Kidney (tissue), 14 donors: ENCODE data around the gene INHBB. TPM values are rescaled to one million over a fixed set of nuclear protein-coding genes. Genes with fewer than 3 reads are reported as not detected.

Experiments used
- DNase-seq, 5 donors: peaks; one replicate each; pipeline ENCODE4 v3.0.0-alpha.2; 2013 to 2020
- FAIRE-seq: peaks from 2 replicates; lab custom pipeline; 2012; peaks lifted over from hg19 to GRCh38; lab: Jason Lieb, UNC
- H3K27ac ChIP-seq, 2 donors: one replicate each; pipeline ENCODE4 v1.7.0; 2013; ENCODE audit warnings: low read depth in 2 of 2, low read length in 2 of 2, inconsistent platforms in 1 of 2
- H3K27me3 ChIP-seq: one replicate; pipeline ENCODE4 v1.7.1; 2013; ENCODE audit warnings: low read length, inconsistent platforms; ENCODE audit not compliant: control insufficient read depth, insufficient read depth
- H3K36me3 ChIP-seq, 3 donors: one replicate each; pipeline versions ENCODE4 v1.7.0 to v1.7.1; 2013; ENCODE audit warnings: low read length in 3 of 3, control low read depth in 1 of 3, inconsistent platforms in 1 of 3; ENCODE audit not compliant: insufficient read depth in 3 of 3, control insufficient read depth in 2 of 3
- H3K4me1 ChIP-seq, 3 donors: one replicate each; pipeline versions ENCODE4 v1.7.0 to v1.7.1; 2013; ENCODE audit warnings: low read length in 3 of 3, inconsistent platforms in 1 of 3, low read depth in 1 of 3; ENCODE audit not compliant: control insufficient read depth in 2 of 3, insufficient read depth in 2 of 3
- H3K4me3 ChIP-seq, 3 donors: one replicate each; pipeline versions ENCODE4 v1.7.0 to v1.8.1; 2013; ENCODE audit warnings: low read length in 3 of 3, control low read depth in 1 of 3, inconsistent platforms in 1 of 3
- H3K9ac ChIP-seq, 3 donors: one replicate each; pipeline versions ENCODE4 v1.7.0 to v1.7.1; 2013; ENCODE audit warnings: low read length in 3 of 3, control low read depth in 1 of 3, inconsistent platforms in 1 of 3
- H3K9me3 ChIP-seq, 3 donors: one replicate each; pipeline versions ENCODE4 v1.7.0 to v1.7.1; 2013; ENCODE audit warnings: low read length in 3 of 3, control low read depth in 1 of 3, inconsistent platforms in 1 of 3; ENCODE audit not compliant: control insufficient read depth in 2 of 3, insufficient read depth in 1 of 3
- intact Hi-C: fragments of 100-400 bp; cut with DNase I; formaldehyde crosslinking; loops from one replicate; pipeline ENCODE4 v1.11.1; 2022
- polyA plus RNA-seq: library from polyadenylated mRNA; stranded (reverse); fragments of 350-450 nt; fragmentation: Illumina TruSeq; extraction: RNeasy Lipid Tissue Mini Kit (QIAGEN cat#74804); gene quantifications from one replicate; pipeline ENCODE4 v1.2.3, GENCODE V29; 2014; ENCODE audit warnings: low read depth, low replicate concordance; ENCODE audit not compliant: insufficient read depth
- total RNA-seq: library from RNA; stranded (reverse); fragmentation: NEBNext Ultra II Directional; extraction: Animal tissue kit (Norgen Biotek cat#: 25700); gene quantifications from one replicate; pipeline ENCODE4 v1.2.1, GENCODE V29; 2021
- TF ChIP-seq, protein P1 (sequence below): IDR thresholded peaks from 3 replicates; pipeline ENCODE4 v1.5.1; 2012; ENCODE audit warnings: mild to moderate bottlenecking, moderate library complexity, borderline replicate concordance; ENCODE audit not compliant: insufficient read depth; ENCODE audit errors: extremely low read depth
- donor health status: control.
- donor health status: control.
- donor health status: control.
- donor health status: control.
- donor health status: control.
- donor health status: DM: yes; HTN: yes; CAD: no.
- donor health status: Normal renal cell carcinoma (clear cell type).

Gene INHBB
- total and polyA plus RNA-seq, 2 donors from 2014 or later = 0.49 to 3.7 TPM

DNA sequence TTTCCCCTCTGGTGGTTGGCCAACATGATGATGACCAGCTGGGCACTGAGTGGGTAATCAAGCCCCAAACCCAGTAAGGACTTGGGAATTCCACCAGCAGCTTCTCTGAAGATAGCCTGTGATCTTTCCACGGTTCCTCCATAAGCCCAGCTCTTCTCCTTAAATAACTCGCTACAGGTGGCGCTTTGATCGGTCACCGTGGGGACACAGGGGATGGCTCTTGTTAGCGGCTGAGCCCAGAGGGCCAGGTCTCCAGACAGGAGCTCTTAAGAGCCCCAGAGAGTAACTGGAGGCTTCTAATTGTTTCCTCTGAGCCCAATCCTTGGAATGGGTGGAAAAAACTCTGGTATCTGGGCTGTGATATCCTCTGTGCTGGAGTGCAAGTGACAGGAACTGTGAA is 13.6 kb upstream of the INHBB start:
- Histone ChIP-seq H3K4me3 (no peak overlapping the region), H3K4me1 (no peaks in the 10 kb centered on the region), H3K27me3 (no peaks in the 10 kb centered on the region), H3K36me3 (no peaks in the 10 kb centered on the region), H3K9me3 (peaks cover 0 to 4% (median 2%) of the 10 kb centered on the region in 3 donors), H3K27ac (no peak overlapping the region), H3K9ac (no peak overlapping the region)
- DNase-seq (no peak), FAIRE-seq (no peak)
- TF ChIP-seq, protein P1, sequence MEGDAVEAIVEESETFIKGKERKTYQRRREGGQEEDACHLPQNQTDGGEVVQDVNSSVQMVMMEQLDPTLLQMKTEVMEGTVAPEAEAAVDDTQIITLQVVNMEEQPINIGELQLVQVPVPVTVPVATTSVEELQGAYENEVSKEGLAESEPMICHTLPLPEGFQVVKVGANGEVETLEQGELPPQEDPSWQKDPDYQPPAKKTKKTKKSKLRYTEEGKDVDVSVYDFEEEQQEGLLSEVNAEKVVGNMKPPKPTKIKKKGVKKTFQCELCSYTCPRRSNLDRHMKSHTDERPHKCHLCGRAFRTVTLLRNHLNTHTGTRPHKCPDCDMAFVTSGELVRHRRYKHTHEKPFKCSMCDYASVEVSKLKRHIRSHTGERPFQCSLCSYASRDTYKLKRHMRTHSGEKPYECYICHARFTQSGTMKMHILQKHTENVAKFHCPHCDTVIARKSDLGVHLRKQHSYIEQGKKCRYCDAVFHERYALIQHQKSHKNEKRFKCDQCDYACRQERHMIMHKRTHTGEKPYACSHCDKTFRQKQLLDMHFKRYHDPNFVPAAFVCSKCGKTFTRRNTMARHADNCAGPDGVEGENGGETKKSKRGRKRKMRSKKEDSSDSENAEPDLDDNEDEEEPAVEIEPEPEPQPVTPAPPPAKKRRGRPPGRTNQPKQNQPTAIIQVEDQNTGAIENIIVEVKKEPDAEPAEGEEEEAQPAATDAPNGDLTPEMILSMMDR = no peak
- intact Hi-C loops = no loop called here

DNA sequence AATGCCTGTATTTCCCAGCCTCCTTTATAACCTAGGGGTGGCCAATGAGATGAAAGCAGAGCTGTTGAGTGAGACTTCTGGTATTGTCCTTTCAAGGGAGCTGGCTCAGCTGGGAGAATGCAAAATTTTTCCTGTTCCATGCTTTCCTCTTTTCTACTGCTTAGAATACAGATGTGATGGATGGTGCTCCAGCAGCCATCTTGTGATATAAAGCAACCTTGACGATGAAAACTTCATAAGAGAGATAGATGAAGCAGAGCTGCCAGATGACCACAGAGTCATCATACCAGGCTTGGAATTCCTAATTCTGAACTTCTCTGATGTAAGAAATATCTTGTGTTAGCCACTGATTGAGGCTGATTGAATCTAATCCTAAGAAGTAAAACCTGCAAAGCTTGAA is 11.9 kb upstream of the INHBB start:
- DNase-seq (no peak), FAIRE-seq (no peak)
- H3K4me3 ChIP-seq = no peak overlapping the region
- TF ChIP-seq, protein P1 = no peak
- no peaks in the 10 kb centered on the region for H3K4me1 ChIP-seq
- H3K9me3 ChIP-seq = peaks cover 0 to 4% (median 2%) of the 10 kb centered on the region in 3 donors
- no peak overlapping the region for H3K9ac ChIP-seq
- no peaks in the 10 kb centered on the region for H3K27me3 ChIP-seq
- no peaks in the 10 kb centered on the region for H3K36me3 ChIP-seq
- no peak overlapping the region for H3K27ac ChIP-seq
- intact Hi-C loops = no loop called here

DNA sequence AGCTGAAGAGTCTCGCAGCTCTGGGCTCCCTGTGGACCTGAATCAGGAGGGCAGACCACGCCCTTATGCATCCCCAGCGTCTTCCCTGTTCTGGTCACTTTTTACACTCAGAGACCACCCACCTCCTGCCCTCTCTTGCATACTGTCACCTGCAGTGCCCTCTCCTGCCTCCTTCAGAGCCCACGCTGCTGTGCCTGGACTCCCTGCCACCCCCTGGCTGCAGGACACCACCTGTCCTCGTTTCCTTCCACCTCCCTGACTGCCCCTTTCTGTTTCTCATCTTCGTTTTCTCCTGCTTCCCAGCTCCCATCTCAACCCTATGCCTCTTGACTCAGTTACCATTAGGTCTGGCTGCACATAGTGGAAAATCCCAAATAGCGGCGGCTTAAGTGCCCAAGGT is 9.2 kb upstream of the INHBB start:
- Histone ChIP-seq H3K36me3 (no peaks in the 10 kb centered on the region), H3K27me3 (peaks cover 5% of the 10 kb centered on the region), H3K4me3 (no peak overlapping the region), H3K27ac (no peak overlapping the region), H3K4me1 (no peaks in the 10 kb centered on the region), H3K9me3 (peaks cover 0 to 4% (median 2%) of the 10 kb centered on the region in 3 donors), H3K9ac (no peak overlapping the region)
- TF ChIP-seq, protein P1 = no peak
- FAIRE-seq (no peak), DNase-seq (no peak)
- intact Hi-C loops = no loop called here

DNA sequence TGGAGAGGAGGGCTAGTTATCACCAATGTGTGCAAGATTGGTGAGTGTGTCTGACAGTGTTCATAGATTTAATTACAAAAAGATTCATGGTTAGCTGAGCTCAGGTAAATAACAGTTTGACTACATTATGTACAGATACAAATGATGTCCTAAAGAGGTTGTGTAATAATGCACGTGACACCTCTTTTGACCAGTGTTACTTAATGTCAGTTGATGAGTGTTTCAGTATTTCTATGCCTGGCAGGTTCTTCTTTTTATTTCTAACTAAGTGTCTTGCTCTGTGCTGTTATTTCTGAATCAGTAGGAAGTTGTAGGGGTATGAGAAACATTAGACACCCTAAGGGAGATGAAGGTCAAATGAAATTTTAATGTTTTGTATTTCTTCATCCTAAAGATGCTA is 7.9 kb upstream of the INHBB start:
- H3K4me1 ChIP-seq = peaks cover 0 to 1% (median under 1%) of the 10 kb centered on the region in 3 donors
- H3K9ac ChIP-seq = no peak overlapping the region
- H3K36me3 ChIP-seq = no peaks in the 10 kb centered on the region
- TF ChIP-seq, protein P1 = no peak
- DNase-seq (no peak), FAIRE-seq (no peak)
- no peak overlapping the region for H3K4me3 ChIP-seq
- H3K27ac ChIP-seq = no peak overlapping the region
- H3K9me3 ChIP-seq = peaks cover 0 to 4% (median 2%) of the 10 kb centered on the region in 3 donors
- H3K27me3 ChIP-seq = peaks cover 17% of the 10 kb centered on the region
- intact Hi-C loops = no loop called here
